ENCODE results near the gene ADGRD1.

DNA sequence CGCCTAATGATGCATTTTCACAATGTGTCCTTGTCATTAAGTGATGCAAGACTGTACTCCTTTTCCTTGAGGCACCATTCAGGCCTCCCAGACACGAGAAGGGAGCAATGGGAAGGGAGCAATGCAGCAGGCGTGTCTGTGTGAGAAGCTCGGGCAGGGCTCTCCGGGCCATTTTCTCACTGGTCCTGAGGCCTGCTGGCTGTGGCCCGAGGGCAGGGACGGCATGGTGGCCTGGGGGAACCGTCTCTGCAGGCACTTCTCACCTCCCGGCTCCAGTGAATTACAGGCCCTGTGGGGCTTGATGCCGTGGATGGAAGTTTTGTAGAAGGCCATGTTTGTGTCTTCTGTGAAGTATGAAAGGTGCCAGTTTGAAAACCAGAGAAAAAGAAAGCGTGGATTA is 71.0 kb downstream of the ADGRD1 start:
- TF ChIP-seq POLR2AphosphoS5 (IDR thresholded peaks at IDR 0.05; ENCODE audit: borderline replicate concordance, low read depth, low read length) (no peak), EZH2 (IDR thresholded peaks at IDR 0.05) (no peak)

Measured in SK-N-MC (cell line).